K562 (cell line): ENCODE measurements around the gene IRGQ. TPM values are rescaled to one million over a fixed set of nuclear protein-coding genes. Genes with fewer than 3 reads are reported as not detected.

ENCODE experiments used
- CBX3 ChIP-seq, 2 experiments: IDR thresholded peaks; 1 replicate in 1 of 2; 2 replicates in 1 of 2; pipeline ENCODE4 v1.6.1; 2012; ENCODE audit warnings: inconsistent platforms in 2 of 2, low read length in 2 of 2, borderline replicate concordance in 1 of 2, control low read depth in 1 of 2
- POLR2G ChIP-seq: fragments of 200-400 bp; formaldehyde crosslinking; IDR thresholded peaks from 2 replicates; pipeline ENCODE4 v1.6.1; 2017; ENCODE audit warnings: low read depth, mild to moderate bottlenecking, antibody characterized with exemption, low read length, moderate library complexity
- TCF15 ChIP-seq: fragments of 250-450 bp; sonication (Bioruptor Pico); IDR thresholded peaks from 2 replicates; pipeline ENCODE4 v1.8.0; 2022; ENCODE audit warnings: moderate library complexity, mild to moderate bottlenecking, inconsistent platforms
- ZBTB40 ChIP-seq, 2 experiments: fragments of 450-650 bp in 1 of 2; sonication (generic) in 1 of 2; formaldehyde crosslinking in 1 of 2; IDR thresholded peaks; 2 replicates each; pipeline versions ENCODE4 v1.7.1 to v1.9.0; 2016 to 2022; ENCODE audit warnings: inconsistent platforms in 1 of 2, mild to moderate bottlenecking in 1 of 2, missing genetic modification reagents in 1 of 2
- ZNF57 ChIP-seq: fragments of 450-650 bp; formaldehyde crosslinking; IDR thresholded peaks from 2 replicates; pipeline ENCODE4 v1.4.0; 2020; ENCODE audit warnings: mild to moderate bottlenecking, moderate library complexity
- ZNF583 ChIP-seq: fragments of 250-450 bp; sonication (Bioruptor Pico); IDR thresholded peaks from 2 replicates; pipeline ENCODE4 v1.4.0; 2020
- ZNF592 ChIP-seq: fragments of 450-650 bp; IDR thresholded peaks from 2 replicates; pipeline ENCODE4 v1.6.1; 2017; ENCODE audit warnings: antibody characterized with exemption, mild to moderate bottlenecking
- ZNF655 ChIP-seq: fragments of 250-450 bp; sonication (Bioruptor Pico); IDR thresholded peaks from 2 replicates; pipeline ENCODE4 v1.5.0; 2021
- polyA plus RNA-seq, 8 experiments: library from polyadenylated mRNA; depleted of rRNA in 4 of 8; stranded (reverse) in 5 of 8; unstranded in 3 of 8; fragments of >200 nt; fragmentation: Nextera tagmentation in 2 of 8; fragmentation: Illumina TruSeq in 1 of 8; extraction: Ambion mirVana in 2 of 8; extraction: Trizol in 1 of 8; gene quantifications; 2 replicates each; pipeline versions ENCODE4 v1.2.1 to v1.2.3, GENCODE V29; 2011 to 2014; ENCODE audit warnings: inconsistent platforms in 1 of 8, missing spikeins in 1 of 8
- total RNA-seq, 7 experiments: library from RNA; depleted of rRNA in 6 of 7; stranded (reverse); fragments of >200 nt in 6 of 7; fragmentation: Illumina TruSeq in 2 of 7; extraction: Trizol in 2 of 7; gene quantifications; 2 replicates each; pipeline versions ENCODE4 v1.2.1 to v1.2.3, GENCODE V29; 2011 to 2021; ENCODE audit warnings: low replicate concordance in 1 of 7
- TF ChIP-seq, protein P1 (sequence below): IDR thresholded peaks from 2 replicates; pipeline ENCODE4 v1.6.1; 2011; ENCODE audit warnings: borderline replicate concordance, low read depth, mild to moderate bottlenecking, moderate library complexity, low read length; ENCODE audit not compliant: insufficient read depth, poor library complexity, severe bottlenecking

The IRGQ gene
- total and polyA plus RNA-seq, 9 of the 15 experiments (the other 6 are each of a cell fraction or from before 2014, with no cell fraction given), result 3.5 to 19.2 (median 7.9) TPM

DNA sequence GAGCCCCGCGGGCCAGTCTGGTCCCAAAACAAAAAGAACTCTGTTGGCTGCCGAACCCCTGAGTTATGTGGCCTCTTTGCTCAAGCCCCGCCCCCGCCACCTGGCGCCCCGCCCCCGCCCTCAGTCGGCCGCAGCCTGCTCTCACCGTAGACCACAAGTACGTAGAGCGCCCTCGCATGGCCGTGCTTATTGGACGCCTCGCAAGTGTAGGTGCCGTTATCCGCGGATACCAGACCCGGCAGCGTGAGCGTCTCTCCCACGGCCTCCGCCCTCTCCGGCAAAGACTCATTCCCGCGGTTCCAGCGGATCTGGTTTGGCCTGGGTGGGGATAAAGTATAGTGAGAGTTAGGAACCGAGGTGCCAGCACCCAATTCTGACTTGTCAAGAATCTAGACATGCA is 29.0 kb upstream of the IRGQ start (continued):
- TF ChIP-seq ZNF583 (CRISPR knock-in tag), result no peak
- TF ChIP-seq CBX3 (IDR thresholded peaks at IDR 0.05; ENCODE audit: borderline replicate concordance in 1 of 2, low read length in 2 of 2), result no peak; a peak in 1 of 3 replicates
- TF ChIP-seq, protein P1, sequence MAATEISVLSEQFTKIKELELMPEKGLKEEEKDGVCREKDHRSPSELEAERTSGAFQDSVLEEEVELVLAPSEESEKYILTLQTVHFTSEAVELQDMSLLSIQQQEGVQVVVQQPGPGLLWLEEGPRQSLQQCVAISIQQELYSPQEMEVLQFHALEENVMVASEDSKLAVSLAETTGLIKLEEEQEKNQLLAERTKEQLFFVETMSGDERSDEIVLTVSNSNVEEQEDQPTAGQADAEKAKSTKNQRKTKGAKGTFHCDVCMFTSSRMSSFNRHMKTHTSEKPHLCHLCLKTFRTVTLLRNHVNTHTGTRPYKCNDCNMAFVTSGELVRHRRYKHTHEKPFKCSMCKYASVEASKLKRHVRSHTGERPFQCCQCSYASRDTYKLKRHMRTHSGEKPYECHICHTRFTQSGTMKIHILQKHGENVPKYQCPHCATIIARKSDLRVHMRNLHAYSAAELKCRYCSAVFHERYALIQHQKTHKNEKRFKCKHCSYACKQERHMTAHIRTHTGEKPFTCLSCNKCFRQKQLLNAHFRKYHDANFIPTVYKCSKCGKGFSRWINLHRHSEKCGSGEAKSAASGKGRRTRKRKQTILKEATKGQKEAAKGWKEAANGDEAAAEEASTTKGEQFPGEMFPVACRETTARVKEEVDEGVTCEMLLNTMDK, result peak; percentile 34
- no peak for TF ChIP-seq ZBTB40 (IDR thresholded peaks at IDR 0.05)
- no peak for TF ChIP-seq ZBTB40 (CRISPR knock-in tag; IDR thresholded peaks at IDR 0.05)
- TF ChIP-seq POLR2G, result peak; percentile 42; the same call in 1 of the 2 replicates
- TF ChIP-seq ZNF592, result no peak
- no peak for TF ChIP-seq TCF15 (CRISPR knock-in tag)
- TF ChIP-seq ZNF57 (CRISPR knock-in tag), result no peak
- TF ChIP-seq ZNF655 (CRISPR knock-in tag), result no peak
